Epithelial cell of prostate (primary cell): Measurements from ENCODE around the gene C3orf20.
A peak's percentile ranks its signal among the peaks of the same experiment; 100 is the strongest.
"Not testable (repeated sequence)": the region's sequence is repeated elsewhere in the genome, so short reads cannot be mapped to it uniquely, and the experiment has no call there.

Source experiments
- DNase-seq: peaks from one replicate; pipeline ENCODE4 v3.0.0-alpha.2; 2011; ENCODE audit warnings: low read depth, low spot score
- H3K27ac ChIP-seq: fragments of 450-650 bp; 2 replicates; pipeline ENCODE4 v1.5.1; 2017; ENCODE audit warnings: mild to moderate bottlenecking

C3orf20 gene

GRCh38 chr3:14647976-14648955 lies 26.7 kb upstream of the C3orf20 start:
- no peak for DNase-seq
- H3K27ac ChIP-seq: no peak overlapping the region

GRCh38 chr3:14649466-14649865 lies 25.5 kb upstream of the C3orf20 start:
- H3K27ac ChIP-seq: no peak overlapping the region
- DNase-seq: no peak

GRCh38 chr3:14650193-14650592 lies 24.7 kb upstream of the C3orf20 start:
- no peak overlapping the region for H3K27ac ChIP-seq
- no peak for DNase-seq

- peak; percentile 97 for DNase-seq
- peak within 1 kb of the TSS; percentile 87 for H3K27ac ChIP-seq
Measured at GRCh38 chr3:14651440-14652251, 23.3 kb upstream of the C3orf20 start, which contains the start of gene CCDC174. CCDC174 (plus strand) TSS chr3:14651762; CDS start chr3:14651837, 75 bp downstream.

- DNase-seq: not testable (repeated sequence)
- H3K27ac ChIP-seq: peak overlapping the region; percentile 87
Measured at GRCh38 chr3:14652360-14652907, 22.5 kb upstream of the C3orf20 start.

- no peak for DNase-seq
- H3K27ac ChIP-seq: no peak overlapping the region
Measured at GRCh38 chr3:14657579-14657978, 17.4 kb upstream of the C3orf20 start.

- H3K27ac ChIP-seq: no peak overlapping the region
- DNase-seq: no peak
Measured at GRCh38 chr3:14658978-14659377, 16.0 kb upstream of the C3orf20 start.

GRCh38 chr3:14660942-14661341 lies 14.0 kb upstream of the C3orf20 start:
- DNase-seq: no peak
- H3K27ac ChIP-seq: peak overlapping the region; percentile 15

GRCh38 chr3:14663396-14664135 lies 11.4 kb upstream of the C3orf20 start:
- H3K27ac ChIP-seq: no peak overlapping the region
- no peak for DNase-seq

- H3K27ac ChIP-seq: no peak overlapping the region
- DNase-seq: no peak
Measured at GRCh38 chr3:14664170-14664569, 10.8 kb upstream of the C3orf20 start.

GRCh38 chr3:14672588-14672987 lies 2.4 kb upstream of the C3orf20 start:
- H3K27ac ChIP-seq: no peak overlapping the region
- DNase-seq: no peak

- no peak for DNase-seq
- no peak overlapping the region for H3K27ac ChIP-seq
Measured at GRCh38 chr3:14676881-14677280, 1.9 kb downstream of the C3orf20 start.

- H3K27ac ChIP-seq: no peak overlapping the region
- DNase-seq: no peak
Measured at GRCh38 chr3:14678015-14678503, 3.1 kb downstream of the C3orf20 start.

- DNase-seq: no peak
- no peak overlapping the region for H3K27ac ChIP-seq
Measured at GRCh38 chr3:14680115-14680514, 5.2 kb downstream of the C3orf20 start.

GRCh38 chr3:14680716-14681115 lies 5.8 kb downstream of the C3orf20 start:
- DNase-seq: no peak
- no peak overlapping the region for H3K27ac ChIP-seq

- no peak overlapping the region for H3K27ac ChIP-seq
- no peak for DNase-seq
Measured at GRCh38 chr3:14684447-14684846, 9.5 kb downstream of the C3orf20 start.

GRCh38 chr3:14685179-14685578 lies 10.2 kb downstream of the C3orf20 start:
- DNase-seq: no peak
- no peak overlapping the region for H3K27ac ChIP-seq

GRCh38 chr3:14687360-14687759 lies 12.4 kb downstream of the C3orf20 start:
- no peak for DNase-seq
- no peak overlapping the region for H3K27ac ChIP-seq

GRCh38 chr3:14688525-14688924 lies 13.6 kb downstream of the C3orf20 start:
- DNase-seq: no peak

More at GRCh38 chr3:14688525-14688924, 13.6 kb downstream of the C3orf20 start:
- no peak overlapping the region for H3K27ac ChIP-seq
